ENCODE measurements around the gene ARMH2. TPM values are rescaled to one million over a fixed set of nuclear protein-coding genes. Genes with fewer than 3 reads are reported as not detected.
A peak's percentile ranks its signal among the peaks of the same experiment; 100 is the strongest.

Gene ARMH2
- total RNA-seq, 1 experiment from 2014 or later: not detected

GRCh38 chr6:24822696-24823095 is 24.0 kb upstream of the ARMH2 start:
- in situ Hi-C loops (cut with HindIII; ENCODE audit: low sequenced_read_pairs): no loop called here
- DNase-seq (ENCODE audit: low spot score): no peak

- in situ Hi-C loops (cut with HindIII; ENCODE audit: low sequenced_read_pairs): no loop called here
- DNase-seq (ENCODE audit: low spot score): no peak
Measured at GRCh38 chr6:24821860-24822444, 23.2 kb upstream of the ARMH2 start.

GRCh38 chr6:24818346-24818745 is 19.6 kb upstream of the ARMH2 start:
- in situ Hi-C loops (cut with HindIII; ENCODE audit: low sequenced_read_pairs): no loop called here
- no peak for DNase-seq (ENCODE audit: low spot score)

- DNase-seq (ENCODE audit: low spot score): no peak
- in situ Hi-C loops (cut with HindIII; ENCODE audit: low sequenced_read_pairs): no loop called here
Measured at GRCh38 chr6:24809728-24810127, 11.0 kb upstream of the ARMH2 start.

GRCh38 chr6:24807584-24807983 is 8.9 kb upstream of the ARMH2 start:
- DNase-seq (ENCODE audit: low spot score): no peak
- in situ Hi-C loops (cut with HindIII; ENCODE audit: low sequenced_read_pairs): no loop called here

GRCh38 chr6:24802271-24803059 is 3.7 kb upstream of the ARMH2 start:
- in situ Hi-C loops (cut with HindIII; ENCODE audit: low sequenced_read_pairs): no loop called here
- DNase-seq (ENCODE audit: low spot score): no peak

- DNase-seq (ENCODE audit: low spot score): no peak
- in situ Hi-C loops (cut with HindIII; ENCODE audit: low sequenced_read_pairs): no loop called here
Measured at GRCh38 chr6:24799541-24799915, 811 bp upstream of the ARMH2 start.

- in situ Hi-C loops (cut with HindIII; ENCODE audit: low sequenced_read_pairs): no loop called here
- no peak for DNase-seq (ENCODE audit: low spot score)
Measured at GRCh38 chr6:24797596-24798216, 1.0 kb downstream of the ARMH2 start.

GRCh38 chr6:24796616-24797290 is 2.0 kb downstream of the ARMH2 start:
- no peak for DNase-seq (ENCODE audit: low spot score)
- in situ Hi-C loops (cut with HindIII; ENCODE audit: low sequenced_read_pairs): no loop called here

- in situ Hi-C loops (cut with HindIII; ENCODE audit: low sequenced_read_pairs): no loop called here
- DNase-seq (ENCODE audit: low spot score): no peak
Measured at GRCh38 chr6:24795106-24795505, 3.6 kb downstream of the ARMH2 start.

- in situ Hi-C loops (cut with HindIII; ENCODE audit: low sequenced_read_pairs): no loop called here
- no peak for DNase-seq (ENCODE audit: low spot score)
Measured at GRCh38 chr6:24788031-24788665, 10.6 kb downstream of the ARMH2 start.

GRCh38 chr6:24780206-24780605 is 18.5 kb downstream of the ARMH2 start:
- in situ Hi-C loops (cut with HindIII; ENCODE audit: low sequenced_read_pairs): no loop called here

GRCh38 chr6:24779416-24780016 is 19.2 kb downstream of the ARMH2 start:
- DNase-seq (ENCODE audit: low spot score): no peak
- in situ Hi-C loops (cut with HindIII; ENCODE audit: low sequenced_read_pairs): no loop called here

More at GRCh38 chr6:24780206-24780605, 18.5 kb downstream of the ARMH2 start:
- no peak for DNase-seq (ENCODE audit: low spot score)

- in situ Hi-C loops (cut with HindIII; ENCODE audit: low sequenced_read_pairs): no loop called here
- DNase-seq (ENCODE audit: low spot score): no peak
Measured at GRCh38 chr6:24778878-24779277, 19.8 kb downstream of the ARMH2 start.

- in situ Hi-C loops (cut with HindIII; ENCODE audit: low sequenced_read_pairs): no loop called here
Measured at GRCh38 chr6:24778121-24778520, 20.6 kb downstream of the ARMH2 start.

GRCh38 chr6:24777227-24777626 is 21.5 kb downstream of the ARMH2 start:
- no peak for DNase-seq (ENCODE audit: low spot score)
- in situ Hi-C loops (cut with HindIII; ENCODE audit: low sequenced_read_pairs): no loop called here

More at GRCh38 chr6:24778121-24778520, 20.6 kb downstream of the ARMH2 start:
- DNase-seq (ENCODE audit: low spot score): no peak

GRCh38 chr6:24775520-24776058 is 23.1 kb downstream of the ARMH2 start:
- DNase-seq (ENCODE audit: low spot score): no peak
- in situ Hi-C loops (cut with HindIII; ENCODE audit: low sequenced_read_pairs): no loop called here

GRCh38 chr6:24774696-24775519 is 23.8 kb downstream of the ARMH2 start, which contains the start of gene GMNN:
Gene GMNN, plus strand, starts transcription at chr6:24774937. Its CDS starts 2,310 bp downstream, at chr6:24777247.
- in situ Hi-C loops (cut with HindIII; ENCODE audit: low sequenced_read_pairs): no loop called here
- DNase-seq (ENCODE audit: low spot score): peak; percentile 96
